ENCODE measurements around the gene STK11.

DNA sequence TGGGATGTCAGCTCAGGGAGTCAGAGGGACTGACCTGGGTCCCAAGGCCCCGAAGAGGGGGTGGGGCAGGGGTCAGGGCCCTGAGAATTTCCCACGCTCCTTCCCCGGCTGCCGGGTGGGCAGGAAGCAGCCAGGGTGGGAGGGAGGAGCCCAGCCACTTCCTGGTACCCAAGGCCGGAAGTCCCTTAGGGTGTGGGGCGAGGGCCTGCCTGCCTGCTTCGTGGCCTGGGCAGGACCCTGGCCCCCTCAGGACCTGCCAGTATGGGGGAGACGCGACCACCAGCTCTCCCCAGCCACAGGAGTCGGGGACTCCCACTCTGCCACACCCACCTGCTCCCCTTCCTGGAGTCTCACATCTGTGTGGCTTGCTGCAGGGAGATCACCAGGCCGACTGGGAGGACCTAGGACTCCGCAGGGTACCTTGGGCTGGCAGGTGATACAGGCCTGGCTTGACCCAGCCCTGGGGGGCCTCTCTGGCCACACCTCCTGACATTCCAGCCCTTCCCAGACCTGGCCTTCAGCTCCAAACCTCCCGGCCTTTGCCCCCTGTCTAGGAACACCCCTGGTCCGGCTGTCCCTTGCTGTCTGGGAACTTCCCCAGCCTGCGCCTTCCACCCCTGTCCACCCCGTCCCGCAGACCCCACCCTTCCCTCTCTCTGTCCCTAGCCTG is 53.8 kb downstream of the STK11 start:
- TF ChIP-seq POLR2A (IDR thresholded peaks at IDR 0.05; ENCODE audit: low read depth, low read length): peak; percentile 98
- peak; percentile 96 for TF ChIP-seq POLR2AphosphoS5 (IDR thresholded peaks at IDR 0.05; ENCODE audit: insufficient read depth, low read depth, low read length)
- TF ChIP-seq, protein P1, sequence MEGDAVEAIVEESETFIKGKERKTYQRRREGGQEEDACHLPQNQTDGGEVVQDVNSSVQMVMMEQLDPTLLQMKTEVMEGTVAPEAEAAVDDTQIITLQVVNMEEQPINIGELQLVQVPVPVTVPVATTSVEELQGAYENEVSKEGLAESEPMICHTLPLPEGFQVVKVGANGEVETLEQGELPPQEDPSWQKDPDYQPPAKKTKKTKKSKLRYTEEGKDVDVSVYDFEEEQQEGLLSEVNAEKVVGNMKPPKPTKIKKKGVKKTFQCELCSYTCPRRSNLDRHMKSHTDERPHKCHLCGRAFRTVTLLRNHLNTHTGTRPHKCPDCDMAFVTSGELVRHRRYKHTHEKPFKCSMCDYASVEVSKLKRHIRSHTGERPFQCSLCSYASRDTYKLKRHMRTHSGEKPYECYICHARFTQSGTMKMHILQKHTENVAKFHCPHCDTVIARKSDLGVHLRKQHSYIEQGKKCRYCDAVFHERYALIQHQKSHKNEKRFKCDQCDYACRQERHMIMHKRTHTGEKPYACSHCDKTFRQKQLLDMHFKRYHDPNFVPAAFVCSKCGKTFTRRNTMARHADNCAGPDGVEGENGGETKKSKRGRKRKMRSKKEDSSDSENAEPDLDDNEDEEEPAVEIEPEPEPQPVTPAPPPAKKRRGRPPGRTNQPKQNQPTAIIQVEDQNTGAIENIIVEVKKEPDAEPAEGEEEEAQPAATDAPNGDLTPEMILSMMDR (IDR thresholded peaks at IDR 0.05; ENCODE audit: extremely low read depth in 1 of 2, insufficient read depth in 1 of 2, low read depth in 1 of 2, low read length in 2 of 2): no peak
- TF ChIP-seq, protein P2, sequence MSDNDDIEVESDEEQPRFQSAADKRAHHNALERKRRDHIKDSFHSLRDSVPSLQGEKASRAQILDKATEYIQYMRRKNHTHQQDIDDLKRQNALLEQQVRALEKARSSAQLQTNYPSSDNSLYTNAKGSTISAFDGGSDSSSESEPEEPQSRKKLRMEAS (IDR thresholded peaks at IDR 0.05; ENCODE audit: insufficient read depth, insufficient read length): no peak
- no peak for TF ChIP-seq EZH2 (IDR thresholded peaks at IDR 0.05; ENCODE audit: borderline replicate concordance, low read depth, low read length, severe bottlenecking)
- TF ChIP-seq JUN (IDR thresholded peaks at IDR 0.05; ENCODE audit: borderline replicate concordance, insufficient read depth, insufficient read length, low read depth): no peak
- no peak for TF ChIP-seq MYC (IDR thresholded peaks at IDR 0.05; ENCODE audit: low read depth, low read length)
- no peak for TF ChIP-seq FOS (IDR thresholded peaks at IDR 0.05; ENCODE audit: borderline replicate concordance, insufficient read depth, low read length)
